ENCODE results near the gene FGF12. TPM values are rescaled to one million over a fixed set of nuclear protein-coding genes. Genes with fewer than 3 reads are reported as not detected.
A peak's percentile ranks its signal among the peaks of the same experiment; 100 is the strongest.
"Not testable (repeated sequence)": the region's sequence is repeated elsewhere in the genome, so short reads cannot be mapped to it uniquely, and the experiment has no call there.

The FGF12 gene
- total and polyA plus RNA-seq, 4 donors = 34.1 to 113 (median 78.0) TPM

DNA sequence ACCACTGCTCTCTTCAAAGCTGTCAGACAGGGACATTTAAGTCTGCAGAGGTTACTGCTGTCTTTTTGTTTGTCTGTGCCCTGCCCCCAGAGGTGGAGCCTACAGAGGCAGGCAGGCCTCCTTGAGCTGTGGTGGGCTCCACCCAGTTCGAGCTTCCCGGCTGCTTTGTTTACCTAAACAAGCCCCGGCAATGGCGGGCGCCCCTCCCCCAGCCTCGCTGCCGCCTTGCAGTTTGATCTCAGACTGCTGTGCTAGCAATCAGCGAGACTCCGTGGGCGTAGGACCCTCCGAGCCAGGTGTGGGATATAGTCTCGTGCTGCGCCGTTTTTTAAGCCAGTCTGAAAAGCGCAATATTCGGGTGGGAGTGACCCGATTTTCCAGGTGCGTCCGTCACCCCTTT lies 17.3 kb upstream of the FGF12 start:
- not testable (repeated sequence) for DNase-seq (ENCODE audit: low read depth in 4 of 6, low spot score in 6 of 6)
- 19% methylated on average over 5 of the region's 19 CpGs for WGBS (ENCODE audit: insufficient coverage)

DNA sequence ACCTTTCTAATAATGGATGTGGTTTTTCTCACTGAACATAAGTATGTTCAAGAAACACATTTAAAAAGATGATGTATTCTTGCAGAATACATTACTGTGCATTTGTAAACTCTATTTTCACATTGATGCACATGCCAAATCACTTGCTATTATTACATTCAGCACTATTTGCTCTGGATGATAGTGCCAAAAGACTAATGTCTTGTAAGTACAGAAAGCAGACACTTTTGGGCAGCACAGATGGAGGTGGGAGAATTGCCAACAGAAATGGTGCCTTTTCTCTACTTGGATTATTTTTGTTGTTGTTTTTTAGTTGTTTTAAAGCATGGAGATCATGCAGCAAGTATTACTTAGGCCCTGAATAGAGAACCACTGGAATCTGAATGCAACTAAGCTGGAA lies 10.2 kb upstream of the FGF12 start:
- Histone ChIP-seq H3K27ac (ENCODE audit: low read depth, low read length) (no peak overlapping the region), H3K36me3 (ENCODE audit: control insufficient read depth, insufficient read depth, low read length) (no peaks in the 10 kb centered on the region), H3K4me1 (ENCODE audit: control insufficient read depth, insufficient read depth, low read length) (no peaks in the 10 kb centered on the region), H3K27me3 (ENCODE audit: control insufficient read depth, insufficient read depth, low read length) (no peaks in the 10 kb centered on the region), H3K9me3 (ENCODE audit: control insufficient read depth, insufficient read depth, low read length) (no peaks in the 10 kb centered on the region), H3K4me3 (ENCODE audit: low read depth, low read length) (no peak overlapping the region)
- peak in 2 of 6 donors; percentile 45 to 88 for DNase-seq (ENCODE audit: low read depth in 4 of 6, low spot score in 6 of 6)

More for the DNA sequence above, 17.3 kb upstream of the FGF12 start:
- H3K4me1 ChIP-seq (ENCODE audit: control insufficient read depth, insufficient read depth, low read length); H3K9me3 ChIP-seq (ENCODE audit: control insufficient read depth, insufficient read depth, low read length); H3K4me3 ChIP-seq (ENCODE audit: low read depth, low read length); H3K36me3 ChIP-seq (ENCODE audit: control insufficient read depth, insufficient read depth, low read length); H3K27ac ChIP-seq (ENCODE audit: low read depth, low read length); H3K27me3 ChIP-seq (ENCODE audit: control insufficient read depth, insufficient read depth, low read length): not testable (repeated sequence)

DNA sequence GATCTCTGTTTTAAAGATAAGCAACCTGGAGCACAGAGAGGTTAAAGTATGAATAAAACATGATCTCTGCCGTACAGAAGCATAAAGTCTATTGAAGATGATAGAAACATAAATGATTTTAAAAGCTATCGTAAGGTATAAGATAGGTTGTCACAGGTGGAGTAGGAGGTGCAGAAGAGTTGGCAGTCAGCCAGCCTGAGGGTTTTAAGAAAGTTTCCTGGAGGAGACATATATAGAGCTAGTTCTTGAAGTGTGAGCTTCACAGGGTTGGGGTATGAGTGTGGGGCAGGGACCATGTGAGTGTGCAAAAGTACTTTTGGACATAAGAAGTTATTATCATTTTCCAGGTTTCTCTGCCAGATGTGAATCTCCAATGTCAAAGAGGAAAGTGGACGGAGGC lies 3.9 kb upstream of the FGF12 start:
- H3K9me3 ChIP-seq (ENCODE audit: control insufficient read depth, insufficient read depth, low read length) = no peaks in the 10 kb centered on the region
- H3K27me3 ChIP-seq (ENCODE audit: control insufficient read depth, insufficient read depth, low read length) = no peaks in the 10 kb centered on the region
- H3K4me3 ChIP-seq (ENCODE audit: low read depth, low read length) = no peak overlapping the region
- no peaks in the 10 kb centered on the region for H3K36me3 ChIP-seq (ENCODE audit: control insufficient read depth, insufficient read depth, low read length)
- DNase-seq (ENCODE audit: low read depth in 4 of 6, low spot score in 6 of 6) = no peak
- 75% methylated on average over 2 of the region's 3 CpGs for WGBS (ENCODE audit: insufficient coverage)
- no peak overlapping the region for H3K27ac ChIP-seq (ENCODE audit: low read depth, low read length)
- peaks cover 4% of the 10 kb centered on the region for H3K4me1 ChIP-seq (ENCODE audit: control insufficient read depth, insufficient read depth, low read length)

DNA sequence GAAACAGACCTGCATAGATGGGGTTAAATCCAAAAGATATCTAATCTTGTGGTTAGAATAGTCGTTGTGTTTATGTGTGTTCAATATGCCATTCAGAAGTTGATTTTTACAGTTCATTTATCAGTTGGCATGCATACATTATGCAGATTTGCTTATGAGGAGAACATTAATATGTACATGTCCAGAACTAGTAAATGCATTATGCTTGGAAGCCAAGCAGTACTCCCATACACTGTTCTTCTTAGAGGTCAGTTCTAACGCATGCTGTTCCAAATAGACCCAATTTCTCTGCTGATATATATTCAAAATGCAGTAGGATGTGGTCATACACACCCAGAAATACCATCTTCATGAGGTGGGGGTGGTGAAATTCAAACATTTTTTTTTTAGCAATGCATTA lies 956 bp downstream of the FGF12 start:
- Histone ChIP-seq H3K4me3 (ENCODE audit: low read depth, low read length) (peak overlapping the region; percentile 72), H3K4me1 (ENCODE audit: control insufficient read depth, insufficient read depth, low read length) (peaks cover 4% of the 10 kb centered on the region), H3K27me3 (ENCODE audit: control insufficient read depth, insufficient read depth, low read length) (no peaks in the 10 kb centered on the region), H3K36me3 (ENCODE audit: control insufficient read depth, insufficient read depth, low read length) (no peaks in the 10 kb centered on the region), H3K9me3 (ENCODE audit: control insufficient read depth, insufficient read depth, low read length) (no peaks in the 10 kb centered on the region), H3K27ac (ENCODE audit: low read depth, low read length) (no peak overlapping the region)
- no CpG with 5 or more reads among the region's 2 CpGs for WGBS (ENCODE audit: insufficient coverage)
- peak in 2 of 6 donors; percentile 17 to 37 for DNase-seq (ENCODE audit: low read depth in 4 of 6, low spot score in 6 of 6)

DNA sequence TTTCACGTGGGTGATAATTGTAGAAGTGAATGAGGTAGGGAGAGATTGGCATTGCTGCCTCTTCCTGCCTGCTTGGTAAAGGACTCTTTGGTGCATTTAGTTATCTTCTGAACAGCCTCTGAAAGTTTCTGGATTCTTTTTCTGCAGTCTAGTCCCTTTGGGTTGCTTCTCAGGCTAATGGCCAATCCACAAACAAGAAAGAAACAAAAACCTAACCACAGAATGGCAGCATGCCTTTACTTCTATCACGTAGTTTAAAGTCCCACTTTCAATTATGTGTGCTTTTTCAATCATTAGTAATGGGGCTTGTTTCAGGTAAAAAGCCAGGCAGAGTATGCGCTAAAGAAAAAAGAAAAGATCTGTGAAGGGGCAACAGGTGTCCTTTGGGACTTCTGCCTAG lies 7.4 kb downstream of the FGF12 start:
- DNase-seq (ENCODE audit: low read depth in 4 of 6, low spot score in 6 of 6) = no peak
- no peak overlapping the region for H3K4me3 ChIP-seq (ENCODE audit: low read depth, low read length)
- no peaks in the 10 kb centered on the region for H3K27me3 ChIP-seq (ENCODE audit: control insufficient read depth, insufficient read depth, low read length)
- no peak overlapping the region for H3K27ac ChIP-seq (ENCODE audit: low read depth, low read length)
- no peaks in the 10 kb centered on the region for H3K9me3 ChIP-seq (ENCODE audit: control insufficient read depth, insufficient read depth, low read length)
- H3K4me1 ChIP-seq (ENCODE audit: control insufficient read depth, insufficient read depth, low read length) = no peaks in the 10 kb centered on the region
- 94% methylated on average over 2 of the region's 3 CpGs for WGBS (ENCODE audit: insufficient coverage)
- H3K36me3 ChIP-seq (ENCODE audit: control insufficient read depth, insufficient read depth, low read length) = no peaks in the 10 kb centered on the region

DNA sequence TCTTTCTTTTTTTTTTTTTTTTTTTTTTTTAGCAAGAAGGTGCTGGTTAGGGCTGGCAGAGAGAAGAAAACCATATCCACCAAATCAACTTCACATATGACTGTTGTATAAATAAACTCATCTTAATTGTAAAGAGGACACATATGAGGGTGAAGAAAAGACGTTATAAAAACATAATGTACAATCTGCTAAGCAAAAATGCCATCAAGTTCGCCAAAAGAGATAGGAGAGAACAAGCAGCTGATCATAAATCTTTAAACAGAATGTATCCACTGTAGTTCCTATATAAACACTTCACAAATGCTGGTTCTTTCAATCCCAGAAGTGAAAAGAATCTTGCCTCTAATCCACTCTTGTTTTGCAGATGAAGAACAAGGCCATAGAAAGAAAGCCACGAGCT lies 9.2 kb downstream of the FGF12 start:
- Histone ChIP-seq H3K9me3 (ENCODE audit: control insufficient read depth, insufficient read depth, low read length) (no peaks in the 10 kb centered on the region), H3K27ac (ENCODE audit: low read depth, low read length) (no peak overlapping the region), H3K27me3 (ENCODE audit: control insufficient read depth, insufficient read depth, low read length) (no peaks in the 10 kb centered on the region), H3K4me1 (ENCODE audit: control insufficient read depth, insufficient read depth, low read length) (no peaks in the 10 kb centered on the region), H3K4me3 (ENCODE audit: low read depth, low read length) (no peak overlapping the region), H3K36me3 (ENCODE audit: control insufficient read depth, insufficient read depth, low read length) (no peaks in the 10 kb centered on the region)
- peak in 1 of 6 donors; percentile 58 for DNase-seq (ENCODE audit: low read depth in 4 of 6, low spot score in 6 of 6)
- 33% methylated on average over 1 of the region's 3 CpGs for WGBS (ENCODE audit: insufficient coverage)

DNA sequence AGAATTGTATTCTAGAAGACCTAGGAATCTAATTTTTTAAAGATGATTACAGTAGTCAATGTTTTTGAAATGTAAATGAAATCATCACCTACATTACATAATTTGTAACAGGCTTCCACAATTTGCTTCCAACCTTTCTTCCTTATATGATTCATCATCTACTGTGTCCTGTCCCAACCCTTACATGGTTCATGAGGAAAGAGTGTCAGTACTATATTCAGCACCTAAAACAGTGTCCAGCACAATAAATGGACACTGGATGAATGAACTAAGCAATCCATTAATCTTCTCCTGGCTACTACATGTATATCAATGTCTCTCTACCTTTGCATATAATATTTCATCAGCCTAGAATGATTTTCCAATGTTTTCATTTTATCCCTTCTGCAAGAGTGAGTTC lies 12.2 kb downstream of the FGF12 start:
- DNase-seq (ENCODE audit: low read depth in 4 of 6, low spot score in 6 of 6) = no peak
- H3K27me3 ChIP-seq (ENCODE audit: control insufficient read depth, insufficient read depth, low read length) = no peaks in the 10 kb centered on the region
- peaks cover 2% of the 10 kb centered on the region for H3K9me3 ChIP-seq (ENCODE audit: control insufficient read depth, insufficient read depth, low read length)
- H3K36me3 ChIP-seq (ENCODE audit: control insufficient read depth, insufficient read depth, low read length) = no peaks in the 10 kb centered on the region
- H3K4me3 ChIP-seq (ENCODE audit: low read depth, low read length) = no peak overlapping the region
- no peaks in the 10 kb centered on the region for H3K4me1 ChIP-seq (ENCODE audit: control insufficient read depth, insufficient read depth, low read length)
- H3K27ac ChIP-seq (ENCODE audit: low read depth, low read length) = no peak overlapping the region

DNA sequence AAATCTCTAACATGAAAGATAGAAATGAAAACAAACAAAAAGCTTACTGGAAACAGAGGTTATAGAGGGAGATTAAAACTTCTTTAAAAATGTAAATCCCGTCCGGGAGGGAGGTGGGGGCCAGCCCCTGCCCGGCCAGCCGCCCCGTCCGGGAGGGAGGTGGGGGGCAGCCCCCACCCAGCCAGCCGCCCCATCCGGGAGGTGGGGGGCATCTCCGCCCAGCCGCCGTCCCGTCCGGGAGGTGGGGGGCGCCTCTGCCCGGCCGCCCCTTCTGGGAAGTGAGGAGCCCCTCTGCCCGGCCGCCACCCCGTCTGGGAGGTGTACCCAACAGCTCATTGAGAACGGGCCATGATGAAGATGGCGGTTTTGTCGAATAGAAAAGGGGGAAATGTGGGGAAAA lies 16.2 kb downstream of the FGF12 start:
- H3K4me1 ChIP-seq (ENCODE audit: control insufficient read depth, insufficient read depth, low read length); H3K27me3 ChIP-seq (ENCODE audit: control insufficient read depth, insufficient read depth, low read length); DNase-seq (ENCODE audit: low read depth in 4 of 6, low spot score in 6 of 6); H3K36me3 ChIP-seq (ENCODE audit: control insufficient read depth, insufficient read depth, low read length); H3K9me3 ChIP-seq (ENCODE audit: control insufficient read depth, insufficient read depth, low read length); H3K27ac ChIP-seq (ENCODE audit: low read depth, low read length); H3K4me3 ChIP-seq (ENCODE audit: low read depth, low read length): not testable (repeated sequence)
- 85% methylated on average over 4 of the region's 22 CpGs for WGBS (ENCODE audit: insufficient coverage)

DNA sequence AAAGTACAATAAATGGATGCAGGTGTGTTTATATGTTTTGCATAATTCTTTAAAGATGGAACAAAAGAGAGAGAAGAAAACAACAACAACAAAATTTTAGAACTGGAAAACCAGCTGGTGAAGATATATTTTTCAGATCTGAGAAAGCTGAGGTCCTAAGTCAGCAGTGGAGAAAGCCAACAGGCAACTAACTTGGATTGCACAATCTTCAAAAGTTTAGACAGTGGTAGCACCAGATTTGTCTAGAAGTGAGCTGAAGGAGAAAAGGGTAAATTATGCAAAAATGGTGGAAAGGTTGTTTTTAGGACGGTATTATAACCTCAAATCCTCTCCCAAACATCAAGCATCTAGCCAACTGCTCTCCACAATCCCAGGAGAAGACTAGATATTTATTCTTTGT lies 17.0 kb downstream of the FGF12 start:
- Histone ChIP-seq H3K4me1 (ENCODE audit: control insufficient read depth, insufficient read depth, low read length) (no peaks in the 10 kb centered on the region), H3K4me3 (ENCODE audit: low read depth, low read length) (no peak overlapping the region), H3K27ac (ENCODE audit: low read depth, low read length) (no peak overlapping the region), H3K9me3 (ENCODE audit: control insufficient read depth, insufficient read depth, low read length) (peaks cover 2% of the 10 kb centered on the region), H3K36me3 (ENCODE audit: control insufficient read depth, insufficient read depth, low read length) (no peaks in the 10 kb centered on the region), H3K27me3 (ENCODE audit: control insufficient read depth, insufficient read depth, low read length) (no peaks in the 10 kb centered on the region)
- no CpG with 5 or more reads among the region's 1 CpG for WGBS (ENCODE audit: insufficient coverage)
- DNase-seq (ENCODE audit: low read depth in 4 of 6, low spot score in 6 of 6) = no peak

DNA sequence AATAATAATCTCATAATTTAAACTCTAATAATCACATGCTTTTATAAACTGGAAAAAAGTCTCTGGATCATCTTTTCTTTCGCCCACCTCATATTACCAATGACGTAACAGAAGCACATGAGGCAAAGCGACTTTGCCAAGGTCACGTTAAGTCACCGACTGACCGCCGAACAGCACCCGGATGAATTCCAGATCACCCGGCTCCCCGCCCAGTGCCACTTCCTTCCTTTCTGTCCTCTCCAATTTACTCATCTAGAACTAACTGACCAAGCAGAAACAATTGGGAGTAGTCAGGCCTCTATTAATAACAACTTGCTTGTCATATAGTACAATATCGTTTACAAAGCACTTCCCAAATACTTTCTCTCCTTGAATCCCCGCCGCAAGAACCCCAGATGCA lies 21.1 kb downstream of the FGF12 start:
- Histone ChIP-seq H3K27ac (ENCODE audit: low read depth, low read length) (no peak overlapping the region), H3K4me1 (ENCODE audit: control insufficient read depth, insufficient read depth, low read length) (no peaks in the 10 kb centered on the region), H3K4me3 (ENCODE audit: low read depth, low read length) (no peak overlapping the region), H3K27me3 (ENCODE audit: control insufficient read depth, insufficient read depth, low read length) (no peaks in the 10 kb centered on the region), H3K36me3 (ENCODE audit: control insufficient read depth, insufficient read depth, low read length) (no peaks in the 10 kb centered on the region), H3K9me3 (ENCODE audit: control insufficient read depth, insufficient read depth, low read length) (peaks cover 2% of the 10 kb centered on the region)
- no peak for DNase-seq (ENCODE audit: low read depth in 4 of 6, low spot score in 6 of 6)
- WGBS (ENCODE audit: insufficient coverage) = 89% methylated on average over 13 of the region's 13 CpGs

DNA sequence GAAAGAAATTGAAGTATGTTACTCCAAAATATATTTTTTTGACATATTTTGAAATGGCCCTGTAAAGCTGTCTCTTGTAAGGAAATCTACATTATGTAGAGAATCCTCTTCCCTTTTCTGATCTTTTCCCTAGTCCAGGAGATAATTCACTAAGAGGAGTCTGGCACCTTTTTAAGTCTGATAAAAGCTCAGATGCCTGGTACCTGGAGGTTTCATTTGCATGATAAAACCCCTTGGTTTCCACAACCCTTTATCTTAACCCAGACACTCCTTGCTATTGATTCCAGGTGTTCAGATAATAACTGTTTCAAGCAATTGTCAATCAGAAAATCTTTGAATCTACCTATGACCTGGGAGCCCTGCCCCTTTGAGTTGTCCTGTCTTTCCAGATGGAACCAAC lies 26.5 kb downstream of the FGF12 start:
- no peaks in the 10 kb centered on the region for H3K9me3 ChIP-seq (ENCODE audit: control insufficient read depth, insufficient read depth, low read length)
- no peaks in the 10 kb centered on the region for H3K4me1 ChIP-seq (ENCODE audit: control insufficient read depth, insufficient read depth, low read length)
- H3K27me3 ChIP-seq (ENCODE audit: control insufficient read depth, insufficient read depth, low read length) = no peaks in the 10 kb centered on the region
- no peak overlapping the region for H3K27ac ChIP-seq (ENCODE audit: low read depth, low read length)
- no peak for DNase-seq (ENCODE audit: low read depth in 4 of 6, low spot score in 6 of 6)
- no peak overlapping the region for H3K4me3 ChIP-seq (ENCODE audit: low read depth, low read length)
- H3K36me3 ChIP-seq (ENCODE audit: control insufficient read depth, insufficient read depth, low read length) = no peaks in the 10 kb centered on the region
